ENCODE measurements around the gene PFDN1.
A peak's percentile ranks its signal among the peaks of the same experiment; 100 is the strongest.
"Not testable (repeated sequence)": the region's sequence is repeated elsewhere in the genome, so short reads cannot be mapped to it uniquely, and the experiment has no call there.

PFDN1 gene

GRCh38 chr5:140207250-140207964 lies 95.5 kb downstream of the PFDN1 start:
- TF ChIP-seq, protein P1, sequence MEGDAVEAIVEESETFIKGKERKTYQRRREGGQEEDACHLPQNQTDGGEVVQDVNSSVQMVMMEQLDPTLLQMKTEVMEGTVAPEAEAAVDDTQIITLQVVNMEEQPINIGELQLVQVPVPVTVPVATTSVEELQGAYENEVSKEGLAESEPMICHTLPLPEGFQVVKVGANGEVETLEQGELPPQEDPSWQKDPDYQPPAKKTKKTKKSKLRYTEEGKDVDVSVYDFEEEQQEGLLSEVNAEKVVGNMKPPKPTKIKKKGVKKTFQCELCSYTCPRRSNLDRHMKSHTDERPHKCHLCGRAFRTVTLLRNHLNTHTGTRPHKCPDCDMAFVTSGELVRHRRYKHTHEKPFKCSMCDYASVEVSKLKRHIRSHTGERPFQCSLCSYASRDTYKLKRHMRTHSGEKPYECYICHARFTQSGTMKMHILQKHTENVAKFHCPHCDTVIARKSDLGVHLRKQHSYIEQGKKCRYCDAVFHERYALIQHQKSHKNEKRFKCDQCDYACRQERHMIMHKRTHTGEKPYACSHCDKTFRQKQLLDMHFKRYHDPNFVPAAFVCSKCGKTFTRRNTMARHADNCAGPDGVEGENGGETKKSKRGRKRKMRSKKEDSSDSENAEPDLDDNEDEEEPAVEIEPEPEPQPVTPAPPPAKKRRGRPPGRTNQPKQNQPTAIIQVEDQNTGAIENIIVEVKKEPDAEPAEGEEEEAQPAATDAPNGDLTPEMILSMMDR (conservative IDR thresholded peaks at IDR 0.05; ENCODE audit: control insufficient read depth, insufficient read depth, low read depth, low read length), result no peak
- no peak overlapping the region for H3K4me3 ChIP-seq (ENCODE audit: control insufficient read depth, low read depth, low read length)
- no peak for DNase-seq (ENCODE audit: low read depth)

DNA sequence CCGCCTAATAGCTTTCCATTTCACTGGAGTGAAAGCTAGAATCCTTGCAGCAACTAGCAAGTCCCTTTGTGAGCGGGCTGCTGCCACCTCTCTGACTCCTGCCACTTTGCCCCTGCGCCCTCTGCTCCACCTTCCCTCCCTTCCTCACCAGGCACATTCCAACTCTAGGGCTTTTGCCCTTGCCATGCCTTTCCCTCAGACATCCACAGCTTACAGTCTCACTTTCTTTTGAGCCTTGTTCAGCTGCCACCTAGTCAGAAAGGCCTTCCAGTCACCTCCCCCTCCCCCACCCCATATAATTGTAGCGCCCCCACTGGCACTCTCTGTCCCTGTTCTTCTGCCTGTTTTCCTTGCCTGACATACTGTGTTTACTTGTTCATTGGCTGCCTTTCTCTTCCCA lies 96.9 kb downstream of the PFDN1 start:
- TF ChIP-seq, protein P1 (conservative IDR thresholded peaks at IDR 0.05; ENCODE audit: control insufficient read depth, insufficient read depth, low read depth, low read length), result no peak
- H3K4me3 ChIP-seq (ENCODE audit: control insufficient read depth, low read depth, low read length), result no peak overlapping the region
- no peak for DNase-seq (ENCODE audit: low read depth)

- DNase-seq (ENCODE audit: low read depth), result no peak
- no peak overlapping the region for H3K4me3 ChIP-seq (ENCODE audit: control insufficient read depth, low read depth, low read length)
- TF ChIP-seq, protein P1 (conservative IDR thresholded peaks at IDR 0.05; ENCODE audit: control insufficient read depth, insufficient read depth, low read depth, low read length), result no peak
Observed at GRCh38 chr5:140205216-140205615, 97.7 kb downstream of the PFDN1 start.

DNA sequence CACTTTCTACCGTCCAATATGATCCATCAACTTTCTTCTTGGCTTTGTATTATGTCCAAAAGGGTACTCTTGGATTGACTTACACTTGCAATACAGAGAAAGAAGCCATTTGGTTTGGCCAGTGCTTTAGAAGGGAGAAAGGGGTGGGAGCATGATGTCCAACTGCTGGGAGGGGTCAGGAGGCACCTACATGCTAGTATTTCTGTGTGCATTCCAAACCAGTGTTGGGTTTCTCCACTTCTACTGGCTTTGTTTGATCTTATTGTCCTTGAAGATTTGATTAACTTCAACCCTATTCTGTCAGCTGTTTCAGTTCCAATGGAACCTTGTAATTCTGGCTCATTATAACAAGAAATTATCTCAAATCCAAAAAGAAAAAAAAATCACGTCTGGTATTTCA lies 100.3 kb downstream of the PFDN1 start:
- no peak for DNase-seq (ENCODE audit: low read depth)
- TF ChIP-seq, protein P1 (conservative IDR thresholded peaks at IDR 0.05; ENCODE audit: control insufficient read depth, insufficient read depth, low read depth, low read length), result no peak
- H3K4me3 ChIP-seq (ENCODE audit: control insufficient read depth, low read depth, low read length), result no peak overlapping the region

GRCh38 chr5:140202078-140202477 lies 100.8 kb downstream of the PFDN1 start:
- TF ChIP-seq, protein P1 (conservative IDR thresholded peaks at IDR 0.05; ENCODE audit: control insufficient read depth, insufficient read depth, low read depth, low read length), result no peak
- DNase-seq (ENCODE audit: low read depth), result peak; percentile 64
- no peak overlapping the region for H3K4me3 ChIP-seq (ENCODE audit: control insufficient read depth, low read depth, low read length)

DNA sequence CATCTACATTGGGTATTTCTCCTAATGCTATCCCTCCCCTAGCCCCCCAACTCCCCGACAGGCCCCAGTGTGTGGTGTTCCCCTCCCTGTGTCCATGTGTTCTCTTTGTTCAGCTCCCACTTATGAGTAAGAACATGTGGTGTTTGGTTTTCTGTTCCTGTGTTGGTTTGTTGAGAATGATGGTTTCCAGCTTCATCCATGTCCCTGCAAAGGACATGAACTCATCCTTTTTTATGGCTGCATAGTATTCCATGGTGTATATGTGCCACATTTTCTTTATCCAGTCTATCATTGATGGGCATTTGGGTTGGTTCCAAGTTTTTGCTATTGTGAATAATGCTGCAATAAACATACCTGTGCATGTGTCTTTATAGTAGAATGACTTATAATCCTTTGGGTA lies 104.0 kb downstream of the PFDN1 start:
- DNase-seq (ENCODE audit: low read depth); H3K4me3 ChIP-seq (ENCODE audit: control insufficient read depth, low read depth, low read length): not testable (repeated sequence)

DNA sequence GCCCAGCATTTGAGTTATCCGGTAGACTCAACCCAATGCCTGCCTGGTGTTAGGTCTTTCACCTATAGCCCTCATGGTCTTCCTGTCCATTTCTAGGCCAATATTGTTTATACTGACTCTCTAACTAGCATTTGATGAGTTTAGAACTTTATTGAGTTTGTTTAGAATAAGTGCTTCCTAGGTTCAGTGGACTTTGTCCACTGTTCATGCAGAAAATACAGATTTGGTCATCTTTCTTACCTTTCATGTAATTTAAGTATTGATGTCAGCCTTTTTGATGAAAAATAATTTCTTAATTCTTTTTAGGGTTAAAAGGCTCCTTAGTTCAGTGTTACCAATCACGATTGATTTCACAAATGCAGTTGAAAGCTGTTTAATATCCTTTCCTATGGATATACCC lies 105.9 kb downstream of the PFDN1 start:
- no peak overlapping the region for H3K4me3 ChIP-seq (ENCODE audit: control insufficient read depth, low read depth, low read length)
- no peak for DNase-seq (ENCODE audit: low read depth)
- TF ChIP-seq, protein P1 (conservative IDR thresholded peaks at IDR 0.05; ENCODE audit: control insufficient read depth, insufficient read depth, low read depth, low read length), result no peak

Measured in fibroblast of mammary gland (primary cell).